Suprapubic skin (tissue), 3 donors: Measurements from ENCODE around the gene SORL1-AS1.
"Not testable (repeated sequence)": the region's sequence is repeated elsewhere in the genome, so short reads cannot be mapped to it uniquely, and the experiment has no call there.

Source experiments
- EP300 ChIP-seq: sonication (generic); formaldehyde crosslinking; IDR thresholded peaks from one replicate; pipeline ENCODE4 v1.6.1; 2017; ENCODE audit warnings: antibody characterized with exemption
- TF ChIP-seq, protein P1 (sequence below), 2 donors: fragments of 200-600 bp in 1 of 2; fragments of 450-650 bp in 1 of 2; sonication (generic) in 1 of 2; IDR thresholded peaks; one replicate each; pipeline ENCODE4 v1.5.1; 2016 to 2019; ENCODE audit warnings: antibody characterized with exemption in 2 of 2, mild to moderate bottlenecking in 1 of 2, moderate library complexity in 1 of 2

DNA sequence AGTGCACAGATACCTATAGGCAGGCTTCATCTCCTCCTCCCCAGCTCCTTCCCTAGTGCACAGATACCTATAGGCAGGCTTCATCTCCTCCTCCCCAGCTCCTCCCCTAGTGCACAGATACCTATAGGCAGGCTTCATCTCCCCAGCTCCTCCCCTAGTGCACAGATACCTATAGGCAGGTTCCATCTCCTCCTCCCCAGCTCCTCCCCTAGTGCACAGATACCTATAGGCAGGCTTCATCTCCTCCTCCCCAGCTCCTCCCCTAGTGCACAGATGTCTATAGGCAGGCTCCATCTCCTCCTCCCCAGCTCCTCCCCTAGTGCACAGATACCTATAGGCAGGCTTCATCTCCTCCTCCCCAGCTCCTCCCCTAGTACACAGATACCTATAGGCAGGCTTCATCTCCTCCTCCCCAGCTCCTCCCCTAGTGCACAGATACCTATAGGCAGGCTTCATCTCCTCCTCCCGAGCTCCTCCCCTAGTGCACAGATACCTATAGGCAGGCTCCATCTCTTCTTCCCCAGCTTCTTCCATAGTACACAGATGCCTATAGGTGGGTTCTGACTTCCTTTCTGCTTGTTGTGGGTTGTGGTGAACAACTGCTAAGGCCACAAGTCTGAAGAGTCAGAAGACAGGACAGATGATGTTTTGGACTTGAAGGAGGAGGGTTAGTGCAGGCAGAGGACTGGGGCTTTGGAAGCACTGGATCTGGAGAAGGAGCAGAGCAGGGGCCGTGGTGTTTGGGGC lies 28.9 kb upstream of the SORL1-AS1 start:
- TF ChIP-seq, protein P1, sequence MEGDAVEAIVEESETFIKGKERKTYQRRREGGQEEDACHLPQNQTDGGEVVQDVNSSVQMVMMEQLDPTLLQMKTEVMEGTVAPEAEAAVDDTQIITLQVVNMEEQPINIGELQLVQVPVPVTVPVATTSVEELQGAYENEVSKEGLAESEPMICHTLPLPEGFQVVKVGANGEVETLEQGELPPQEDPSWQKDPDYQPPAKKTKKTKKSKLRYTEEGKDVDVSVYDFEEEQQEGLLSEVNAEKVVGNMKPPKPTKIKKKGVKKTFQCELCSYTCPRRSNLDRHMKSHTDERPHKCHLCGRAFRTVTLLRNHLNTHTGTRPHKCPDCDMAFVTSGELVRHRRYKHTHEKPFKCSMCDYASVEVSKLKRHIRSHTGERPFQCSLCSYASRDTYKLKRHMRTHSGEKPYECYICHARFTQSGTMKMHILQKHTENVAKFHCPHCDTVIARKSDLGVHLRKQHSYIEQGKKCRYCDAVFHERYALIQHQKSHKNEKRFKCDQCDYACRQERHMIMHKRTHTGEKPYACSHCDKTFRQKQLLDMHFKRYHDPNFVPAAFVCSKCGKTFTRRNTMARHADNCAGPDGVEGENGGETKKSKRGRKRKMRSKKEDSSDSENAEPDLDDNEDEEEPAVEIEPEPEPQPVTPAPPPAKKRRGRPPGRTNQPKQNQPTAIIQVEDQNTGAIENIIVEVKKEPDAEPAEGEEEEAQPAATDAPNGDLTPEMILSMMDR (IDR thresholded peaks at IDR 0.05), result not testable (repeated sequence)
- TF ChIP-seq EP300, result not testable (repeated sequence)
